Thymus (tissue), 11 donors: ENCODE data around the gene CAMK2B. TPM values are rescaled to one million over a fixed set of nuclear protein-coding genes. Genes with fewer than 3 reads are reported as not detected.
"Not testable (repeated sequence)": the region's sequence is repeated elsewhere in the genome, so short reads cannot be mapped to it uniquely, and the experiment has no call there.

Experiments
- DNase-seq, 9 donors: peaks; one replicate each; pipeline ENCODE4 v3.0.0-alpha.2; 2013; ENCODE audit warnings: low spot score in 9 of 9, low read depth in 6 of 9, missing footprints in 1 of 9
- H3K27ac ChIP-seq, 2 donors: one replicate each; pipeline ENCODE4 v1.5.1; 2013; ENCODE audit warnings: control low read depth in 1 of 2, low read depth in 1 of 2, low read length in 1 of 2, mild to moderate bottlenecking in 1 of 2, moderate library complexity in 1 of 2
- H3K27me3 ChIP-seq, 2 donors: one replicate each; pipeline ENCODE4 v1.5.1; 2013; ENCODE audit warnings: low read length in 1 of 2; ENCODE audit not compliant: control insufficient read depth in 2 of 2, insufficient read depth in 1 of 2
- H3K36me3 ChIP-seq, 2 donors: one replicate each; pipeline ENCODE4 v1.5.1; 2013; ENCODE audit warnings: low read length in 1 of 2, mild to moderate bottlenecking in 1 of 2, moderate library complexity in 1 of 2; ENCODE audit not compliant: control insufficient read depth in 2 of 2, insufficient read depth in 2 of 2
- H3K4me1 ChIP-seq, 2 donors: one replicate each; pipeline ENCODE4 v1.5.1; 2013; ENCODE audit warnings: low read length in 2 of 2; ENCODE audit not compliant: control insufficient read depth in 2 of 2, insufficient read depth in 2 of 2
- H3K4me3 ChIP-seq, 2 donors: one replicate each; pipeline ENCODE4 v1.5.1; 2013; ENCODE audit warnings: low read length in 2 of 2, control low read depth in 1 of 2, mild to moderate bottlenecking in 1 of 2
- H3K9me3 ChIP-seq, 2 donors: one replicate each; pipeline ENCODE4 v1.5.1; 2013; ENCODE audit warnings: low read length in 1 of 2, mild to moderate bottlenecking in 1 of 2; ENCODE audit not compliant: control insufficient read depth in 2 of 2, insufficient read depth in 1 of 2
- WGBS: extraction: QIAGEN DNeasy Blood & Tissue Kit; methylation state at CpG from one replicate; pipeline ENCODE4 v1.1.7; 2013; 5-methylcytosine and 5-hydroxymethylcytosine counted together
- polyA plus RNA-seq: library from polyadenylated mRNA; stranded (reverse); fragments of 200-250 nt; gene quantifications from one replicate; pipeline ENCODE4 v1.2.3, GENCODE V29; 2013
- total RNA-seq: library from RNA; stranded (reverse); fragments of 120-200 nt; gene quantifications from one replicate; pipeline ENCODE4 v1.2.4, GENCODE V29; 2013
- donor health status: healthy.

CAMK2B gene
- total and polyA plus RNA-seq, 2 donors: 0.85 to 3.1 TPM

GRCh38 chr7:44173911-44174693, 151.3 kb downstream of the CAMK2B start:
- H3K27ac ChIP-seq: no peak overlapping the region
- DNase-seq: no peak
- H3K4me3 ChIP-seq: no peak overlapping the region
- H3K4me1 ChIP-seq: no peaks in the 10 kb centered on the region
- H3K27me3 ChIP-seq: peaks cover 0 to 13% of the 10 kb centered on the region in 2 donors
- H3K9me3 ChIP-seq: no peaks in the 10 kb centered on the region
- WGBS: 83% methylated on average over 3 of the region's 3 CpGs
- no peaks in the 10 kb centered on the region for H3K36me3 ChIP-seq

- Histone ChIP-seq H3K36me3 (no peaks in the 10 kb centered on the region), H3K9me3 (no peaks in the 10 kb centered on the region), H3K4me3 (no peak overlapping the region), H3K27ac (no peak overlapping the region), H3K4me1 (no peaks in the 10 kb centered on the region), H3K27me3 (peaks cover 0 to 13% of the 10 kb centered on the region in 2 donors)
- no peak for DNase-seq
- WGBS: 95% methylated on average over 6 of the region's 6 CpGs
Observed at GRCh38 chr7:44172803-44173424, 152.5 kb downstream of the CAMK2B start.

- Histone ChIP-seq H3K27ac (no peak overlapping the region), H3K36me3 (no peaks in the 10 kb centered on the region), H3K4me3 (no peak overlapping the region), H3K27me3 (peaks cover 0 to 13% of the 10 kb centered on the region in 2 donors), H3K9me3 (no peaks in the 10 kb centered on the region), H3K4me1 (no peaks in the 10 kb centered on the region)
- DNase-seq: no peak
Observed at GRCh38 chr7:44172352-44172751, 153.0 kb downstream of the CAMK2B start.

- not testable (repeated sequence) for H3K27ac ChIP-seq, H3K36me3 ChIP-seq, H3K4me1 ChIP-seq, H3K9me3 ChIP-seq, DNase-seq, H3K4me3 ChIP-seq
- H3K27me3 ChIP-seq: peaks cover 0 to 13% of the 10 kb centered on the region in 2 donors
- 97% methylated on average over 9 of the region's 9 CpGs for WGBS
Observed at GRCh38 chr7:44171901-44172300, 153.5 kb downstream of the CAMK2B start.

- Histone ChIP-seq H3K36me3 (no peaks in the 10 kb centered on the region), H3K4me3 (no peak overlapping the region), H3K27ac (no peak overlapping the region), H3K4me1 (no peaks in the 10 kb centered on the region), H3K27me3 (peaks cover 0 to 2% of the 10 kb centered on the region in 2 donors), H3K9me3 (no peaks in the 10 kb centered on the region)
- DNase-seq: no peak
Observed at GRCh38 chr7:44167920-44168319, 157.5 kb downstream of the CAMK2B start.

Other genes with a start within 250 kb of the CAMK2B start
- 20.6 TPM for gene POLM, start 243.1 kb downstream of the CAMK2B start, total RNA-seq
- gene POLM, start 243.1 kb downstream of the CAMK2B start, polyA plus RNA-seq: 38.6 TPM
- 57.4 TPM for gene AEBP1, start 221.2 kb downstream of the CAMK2B start, total RNA-seq
- 126 TPM for gene AEBP1, start 221.2 kb downstream of the CAMK2B start, polyA plus RNA-seq
- gene POLD2, start 202.0 kb downstream of the CAMK2B start, total RNA-seq: 79.6 TPM
- gene POLD2, start 202.0 kb downstream of the CAMK2B start, polyA plus RNA-seq: 44.0 TPM
- gene MYL7, start 184.3 kb downstream of the CAMK2B start, total RNA-seq: 0.57 TPM
- 0.73 TPM for gene MYL7, start 184.3 kb downstream of the CAMK2B start, polyA plus RNA-seq
- 0.24 TPM for gene GCK, start 136.2 kb downstream of the CAMK2B start, total RNA-seq
- gene GCK, start 136.2 kb downstream of the CAMK2B start, polyA plus RNA-seq: 0.30 TPM
- gene YKT6, start 124.6 kb downstream of the CAMK2B start, total RNA-seq: 44.0 TPM
- 38.9 TPM for gene YKT6, start 124.6 kb downstream of the CAMK2B start, polyA plus RNA-seq
- gene NUDCD3, start 165.1 kb upstream of the CAMK2B start, total RNA-seq: 32.9 TPM
- 33.9 TPM for gene NUDCD3, start 165.1 kb upstream of the CAMK2B start, polyA plus RNA-seq
- gene NPC1L1, start 215.7 kb upstream of the CAMK2B start, total RNA-seq: under 0.01 TPM
- gene NPC1L1, start 215.7 kb upstream of the CAMK2B start, polyA plus RNA-seq: 0.14 TPM
- gene DDX56, start 248.3 kb upstream of the CAMK2B start, total RNA-seq: 61.3 TPM
- gene DDX56, start 248.3 kb upstream of the CAMK2B start, polyA plus RNA-seq: 114 TPM